Ishikawa (cell line): ENCODE measurements around the gene ARHGEF1.

Source experiments
- CREB1 ChIP-seq: IDR thresholded peaks from 2 replicates; pipeline ENCODE4 v1.6.1; 2012; ENCODE audit warnings: low read depth
- EGR1 ChIP-seq: IDR thresholded peaks from 2 replicates; pipeline ENCODE4 v1.6.1; 2012
- EP300 ChIP-seq: IDR thresholded peaks from 2 replicates; pipeline ENCODE4 v1.6.1; 2012; ENCODE audit warnings: borderline replicate concordance
- FOXM1 ChIP-seq: IDR thresholded peaks from 2 replicates; pipeline ENCODE4 v1.6.1; 2012; ENCODE audit warnings: low read depth, borderline replicate concordance
- MAX ChIP-seq: IDR thresholded peaks from 2 replicates; pipeline ENCODE4 v1.6.1; 2012
- NFIC ChIP-seq: IDR thresholded peaks from 2 replicates; pipeline ENCODE4 v1.6.1; 2012
- RAD21 ChIP-seq: IDR thresholded peaks from 2 replicates; pipeline ENCODE4 v1.6.1; 2012; ENCODE audit warnings: low read depth
- REST ChIP-seq: IDR thresholded peaks from 2 replicates; pipeline ENCODE4 v1.6.1; 2012; ENCODE audit warnings: low read depth, mild to moderate bottlenecking
- TAF1 ChIP-seq: IDR thresholded peaks from 2 replicates; pipeline ENCODE4 v1.6.1; 2012; ENCODE audit warnings: low read depth, mild to moderate bottlenecking
- TCF12 ChIP-seq: IDR thresholded peaks from 2 replicates; pipeline ENCODE4 v1.6.1; 2012; ENCODE audit warnings: low read depth
- YY1 ChIP-seq: IDR thresholded peaks from 2 replicates; pipeline ENCODE4 v1.6.1; 2012; ENCODE audit warnings: low read depth

- TF ChIP-seq MAX (no peak), NFIC (no peak), TCF12 (no peak), RAD21 (no peak), EGR1 (no peak), TAF1 (no peak), FOXM1 (no peak), YY1 (no peak), EP300 (no peak), CREB1 (no peak), REST (no peak)
These were observed 45.3 kb downstream of the ARHGEF1 start, which contains the start of gene ERFL for GRCh38 chr19:41928221-41928683.
